ENCODE results near the gene ENPP5.

Gene ENPP5

GRCh38 chr6:46170357-46171289 lies at the start of gene ENPP5:
ENPP5 (minus strand) TSS chr6:46170980; CDS start chr6:46168262, 2,718 bp downstream.
- peak; percentile 9 for DNase-seq (ENCODE audit: low read depth)

- no peak for DNase-seq (ENCODE audit: low read depth)
Measured at GRCh38 chr6:46219661-46220060, 48.9 kb upstream of the ENPP5 start.

GRCh38 chr6:46218457-46218856 lies 47.7 kb upstream of the ENPP5 start:
- no peak for DNase-seq (ENCODE audit: low read depth)

- DNase-seq (ENCODE audit: low read depth): no peak
Measured at GRCh38 chr6:46217671-46218131, 46.9 kb upstream of the ENPP5 start.

GRCh38 chr6:46216879-46217278 lies 46.1 kb upstream of the ENPP5 start:
- DNase-seq (ENCODE audit: low read depth): no peak

- DNase-seq (ENCODE audit: low read depth): no peak
Measured at GRCh38 chr6:46215777-46216176, 45.0 kb upstream of the ENPP5 start.

- no peak for DNase-seq (ENCODE audit: low read depth)
Measured at GRCh38 chr6:46215213-46215612, 44.4 kb upstream of the ENPP5 start.

- DNase-seq (ENCODE audit: low read depth): no peak
Measured at GRCh38 chr6:46211917-46212316, 41.1 kb upstream of the ENPP5 start.

GRCh38 chr6:46210294-46210693 lies 39.5 kb upstream of the ENPP5 start:
- no peak for DNase-seq (ENCODE audit: low read depth)

- DNase-seq (ENCODE audit: low read depth): no peak
Measured at GRCh38 chr6:46208303-46208702, 37.5 kb upstream of the ENPP5 start.

GRCh38 chr6:46207174-46207573 lies 36.4 kb upstream of the ENPP5 start:
- no peak for DNase-seq (ENCODE audit: low read depth)

GRCh38 chr6:46204880-46205650 lies 34.3 kb upstream of the ENPP5 start:
- DNase-seq (ENCODE audit: low read depth): no peak

- no peak for DNase-seq (ENCODE audit: low read depth)
Measured at GRCh38 chr6:46203391-46204177, 32.8 kb upstream of the ENPP5 start.

- no peak for DNase-seq (ENCODE audit: low read depth)
Measured at GRCh38 chr6:46201702-46202101, 30.9 kb upstream of the ENPP5 start.

GRCh38 chr6:46199387-46199786 lies 28.6 kb upstream of the ENPP5 start:
- DNase-seq (ENCODE audit: low read depth): peak; percentile 6

- DNase-seq (ENCODE audit: low read depth): peak; percentile 91
Measured at GRCh38 chr6:46191961-46192360, 21.2 kb upstream of the ENPP5 start.

- DNase-seq (ENCODE audit: low read depth): no peak
Measured at GRCh38 chr6:46190889-46191288, 20.1 kb upstream of the ENPP5 start.

GRCh38 chr6:46189726-46190125 lies 18.9 kb upstream of the ENPP5 start:
- DNase-seq (ENCODE audit: low read depth): no peak

- no peak for DNase-seq (ENCODE audit: low read depth)
Measured at GRCh38 chr6:46186583-46186982, 15.8 kb upstream of the ENPP5 start.

- DNase-seq (ENCODE audit: low read depth): peak; percentile 64
Measured at GRCh38 chr6:46184114-46184513, 13.3 kb upstream of the ENPP5 start.

GRCh38 chr6:46175976-46176375 lies 5.2 kb upstream of the ENPP5 start:
- DNase-seq (ENCODE audit: low read depth): no peak

- DNase-seq (ENCODE audit: low read depth): no peak
Measured at GRCh38 chr6:46175446-46175845, 4.7 kb upstream of the ENPP5 start.

All from iris pigment epithelial cell (primary cell).